Measurements from ENCODE around the gene UQCRC2. TPM values are rescaled to one million over a fixed set of nuclear protein-coding genes. Genes with fewer than 3 reads are reported as not detected.
A peak's percentile ranks its signal among the peaks of the same experiment; 100 is the strongest.

The UQCRC2 gene
- total RNA-seq, 1 donor from 2014 or later = 170 TPM

- intact Hi-C loops (cut with DNase I) = no loop called here
- TF ChIP-seq CTCF (IDR thresholded peaks at IDR 0.05) = no peak
- no peak for ATAC-seq
- no peak overlapping the region for H3K27ac ChIP-seq
- no peak overlapping the region for H3K4me3 ChIP-seq
- no peak for DNase-seq
- no peaks in the 10 kb centered on the region for H3K27me3 ChIP-seq (ENCODE audit: low read depth)
- no peaks in the 10 kb centered on the region for H3K9me3 ChIP-seq
- no peaks in the 10 kb centered on the region for H3K36me3 ChIP-seq
- H3K4me1 ChIP-seq = no peaks in the 10 kb centered on the region
Observed at GRCh38 chr16:21943571-21943970, 9.6 kb upstream of the UQCRC2 start.

GRCh38 chr16:21946889-21947635 is 6.1 kb upstream of the UQCRC2 start:
- ATAC-seq (no peak), DNase-seq (no peak)
- intact Hi-C loops (cut with DNase I) = no loop called here
- H3K4me3 ChIP-seq = no peak overlapping the region
- no peak overlapping the region for H3K27ac ChIP-seq
- no peaks in the 10 kb centered on the region for H3K9me3 ChIP-seq
- no peaks in the 10 kb centered on the region for H3K36me3 ChIP-seq
- H3K4me1 ChIP-seq = peaks cover 23% of the 10 kb centered on the region
- no peaks in the 10 kb centered on the region for H3K27me3 ChIP-seq (ENCODE audit: low read depth)
- TF ChIP-seq CTCF (IDR thresholded peaks at IDR 0.05) = no peak

GRCh38 chr16:21949713-21950260 is 3.4 kb upstream of the UQCRC2 start:
- Histone ChIP-seq H3K4me3 (no peak overlapping the region), H3K36me3 (no peaks in the 10 kb centered on the region), H3K9me3 (no peaks in the 10 kb centered on the region), H3K27ac (no peak overlapping the region), H3K4me1 (peaks cover 35% of the 10 kb centered on the region), H3K27me3 (ENCODE audit: low read depth) (no peaks in the 10 kb centered on the region)
- TF ChIP-seq CTCF (IDR thresholded peaks at IDR 0.05) = no peak
- no peak for ATAC-seq
- intact Hi-C loops (cut with DNase I) = no loop called here
- no peak for DNase-seq

- ATAC-seq = no peak
- Histone ChIP-seq H3K9me3 (no peaks in the 10 kb centered on the region), H3K4me1 (peaks cover 41% of the 10 kb centered on the region), H3K27ac (no peak overlapping the region), H3K36me3 (peaks cover 3% of the 10 kb centered on the region), H3K27me3 (ENCODE audit: low read depth) (no peaks in the 10 kb centered on the region), H3K4me3 (no peak overlapping the region)
- peak; percentile 32 for TF ChIP-seq CTCF (IDR thresholded peaks at IDR 0.05)
- no peak for DNase-seq
- intact Hi-C loops (cut with DNase I) = no loop called here
Observed at GRCh38 chr16:21950782-21951521, 2.2 kb upstream of the UQCRC2 start.

GRCh38 chr16:21952040-21952792 is 945 bp upstream of the UQCRC2 start:
- intact Hi-C loops (cut with DNase I) = no loop called here
- no peaks in the 10 kb centered on the region for H3K27me3 ChIP-seq (ENCODE audit: low read depth)
- peak; percentile 81 for DNase-seq
- peak overlapping the region; percentile 82 for H3K4me3 ChIP-seq
- ATAC-seq = peak; percentile 76 to 83
- H3K9me3 ChIP-seq = no peaks in the 10 kb centered on the region
- peak overlapping the region; percentile 92 for H3K27ac ChIP-seq
- peaks cover 41% of the 10 kb centered on the region for H3K4me1 ChIP-seq
- H3K36me3 ChIP-seq = peaks cover 15% of the 10 kb centered on the region
- TF ChIP-seq CTCF (IDR thresholded peaks at IDR 0.05) = no peak
